VCaP (cell line): ENCODE data around the gene TTC13.
"Not testable (repeated sequence)": the region's sequence is repeated elsewhere in the genome, so short reads cannot be mapped to it uniquely, and the experiment has no call there.

ENCODE experiments used
- H3K27ac ChIP-seq: fragments of 450-650 bp; 2 replicates; pipeline ENCODE4 v1.5.1; 2017
- CTCF ChIP-seq: fragments of 450-650 bp; conservative IDR thresholded peaks from 2 replicates; pipeline ENCODE4 v1.5.1; 2017; ENCODE audit warnings: mild to moderate bottlenecking, moderate library complexity

Gene TTC13

GRCh38 chr1:231011360-231011759 is 32.7 kb upstream of the TTC13 start:
- no peak overlapping the region for H3K27ac ChIP-seq
- TF ChIP-seq CTCF, result no peak

- not testable (repeated sequence) for H3K27ac ChIP-seq
Observed at GRCh38 chr1:231007535-231007934, 28.9 kb upstream of the TTC13 start.

DNA sequence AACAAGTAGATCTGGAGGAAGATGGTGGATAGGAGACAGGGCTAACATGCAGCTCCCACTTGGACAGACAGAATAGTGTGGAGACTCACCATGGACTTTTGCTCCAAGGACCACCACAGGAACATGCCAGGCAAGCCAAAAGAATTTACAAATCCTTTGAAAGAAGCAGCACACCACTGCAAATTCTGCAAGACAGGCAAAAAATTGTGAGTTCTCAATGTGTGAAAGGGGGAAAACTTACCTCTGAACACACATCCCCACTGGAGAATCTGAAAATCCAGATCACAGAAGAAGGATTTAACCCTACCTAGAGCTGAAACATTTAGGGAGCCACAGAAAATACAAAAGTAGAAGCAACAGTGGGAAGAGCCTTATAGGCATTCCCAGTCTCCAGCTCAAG is 23.2 kb upstream of the TTC13 start:
- H3K27ac ChIP-seq, result no peak overlapping the region
- TF ChIP-seq CTCF, result no peak

- TF ChIP-seq CTCF, result no peak
- no peak overlapping the region for H3K27ac ChIP-seq
Observed at GRCh38 chr1:231000639-231001038, 22.0 kb upstream of the TTC13 start.

DNA sequence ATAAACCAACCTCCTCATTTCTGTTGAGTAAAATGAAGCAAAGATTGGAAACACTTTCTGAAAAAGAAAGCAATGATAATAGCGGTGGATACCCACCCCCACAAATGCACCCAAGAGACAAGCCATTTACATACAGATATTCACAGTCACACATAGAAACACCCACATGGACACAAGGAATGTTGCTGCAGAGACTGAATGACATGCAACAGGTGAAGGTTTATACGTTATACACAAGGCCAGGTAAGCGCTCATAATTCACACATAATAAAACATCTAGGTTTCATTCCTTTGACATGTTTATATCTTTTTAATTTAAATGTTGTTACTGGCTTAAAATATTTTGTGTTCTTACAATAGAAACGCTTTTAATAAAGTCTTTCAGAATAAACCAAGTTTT is 21.5 kb upstream of the TTC13 start:
- TF ChIP-seq CTCF, result no peak
- H3K27ac ChIP-seq, result no peak overlapping the region

- H3K27ac ChIP-seq, result no peak overlapping the region
- no peak for TF ChIP-seq CTCF
Observed at GRCh38 chr1:230994860-230995259, 16.2 kb upstream of the TTC13 start.

DNA sequence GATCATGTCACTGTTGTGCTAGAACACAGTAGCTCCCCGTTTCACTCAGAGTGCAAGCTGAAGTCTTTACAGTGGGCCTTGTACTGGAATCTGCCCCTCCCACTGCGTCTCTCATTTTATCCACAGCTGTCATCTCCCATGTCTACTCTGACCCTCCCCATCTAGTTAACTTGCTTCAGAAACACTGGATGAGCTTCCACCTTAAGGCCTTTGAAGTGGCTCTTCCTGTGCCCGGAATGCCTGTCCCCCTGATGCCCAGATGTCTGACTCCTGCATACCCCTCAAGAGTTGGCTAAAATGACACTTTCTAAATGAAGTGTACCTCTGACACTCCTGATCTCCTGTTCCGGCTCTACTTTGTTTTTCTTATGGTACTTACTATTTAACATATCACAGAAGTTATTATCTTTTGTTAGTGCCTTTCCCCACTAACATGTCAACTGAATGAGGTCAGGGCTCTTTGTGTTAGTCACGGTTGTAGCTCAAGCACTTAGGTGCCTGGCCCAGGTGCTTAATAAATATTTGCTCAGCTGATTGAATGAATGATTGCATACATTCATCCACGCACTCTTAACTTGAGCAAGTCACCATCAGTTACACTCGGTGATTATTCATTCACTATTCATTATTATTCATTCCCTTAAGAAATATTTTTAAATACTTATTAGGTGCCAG is 13.6 kb upstream of the TTC13 start:
- no peak for TF ChIP-seq CTCF
- H3K27ac ChIP-seq, result no peak overlapping the region

- TF ChIP-seq CTCF, result no peak
- H3K27ac ChIP-seq, result no peak overlapping the region
Observed at GRCh38 chr1:230987448-230987847, 8.8 kb upstream of the TTC13 start.
